MM.1S (cell line): ENCODE data around the gene AMOTL1.

Source experiments
- EZH2 ChIP-seq: fragments of 300-600 bp; sonication (generic); optimal IDR thresholded peaks from 2 replicates; pipeline ENCODE3; 2017; ENCODE audit warnings: low read depth, mild to moderate bottlenecking, antibody characterized with exemption, low read length, mixed read lengths
- EZH2phosphoT487 ChIP-seq: fragments of 300-600 bp; sonication (generic); IDR thresholded peaks from 2 replicates; pipeline ENCODE4 v1.6.1; 2018; ENCODE audit warnings: antibody characterized with exemption, low read length
- TF ChIP-seq, protein P1 (sequence below): fragments of 300-600 bp; sonication (generic); IDR thresholded peaks from 2 replicates; pipeline ENCODE4 v1.5.1; 2016; ENCODE audit warnings: antibody characterized with exemption, low read length, mixed read lengths

DNA sequence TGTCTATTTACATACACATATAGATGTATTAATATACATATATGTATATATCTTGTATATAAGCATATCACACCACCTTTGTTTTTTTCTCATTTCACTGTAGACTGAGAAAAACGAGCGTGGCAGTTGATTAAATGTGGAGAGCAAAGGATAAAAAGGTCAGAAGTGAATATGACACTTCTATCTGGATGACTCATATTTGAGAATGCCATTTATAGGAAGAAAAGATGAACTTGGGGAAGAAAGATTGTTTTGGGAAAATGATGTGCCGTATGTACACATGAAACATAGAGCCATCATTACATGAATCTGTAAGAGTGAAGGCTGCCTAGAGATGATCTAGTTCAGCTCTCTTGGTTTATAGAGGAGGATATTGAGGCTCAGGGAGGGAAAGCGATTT lies 28.7 kb downstream of the AMOTL1 start:
- TF ChIP-seq, protein P1, sequence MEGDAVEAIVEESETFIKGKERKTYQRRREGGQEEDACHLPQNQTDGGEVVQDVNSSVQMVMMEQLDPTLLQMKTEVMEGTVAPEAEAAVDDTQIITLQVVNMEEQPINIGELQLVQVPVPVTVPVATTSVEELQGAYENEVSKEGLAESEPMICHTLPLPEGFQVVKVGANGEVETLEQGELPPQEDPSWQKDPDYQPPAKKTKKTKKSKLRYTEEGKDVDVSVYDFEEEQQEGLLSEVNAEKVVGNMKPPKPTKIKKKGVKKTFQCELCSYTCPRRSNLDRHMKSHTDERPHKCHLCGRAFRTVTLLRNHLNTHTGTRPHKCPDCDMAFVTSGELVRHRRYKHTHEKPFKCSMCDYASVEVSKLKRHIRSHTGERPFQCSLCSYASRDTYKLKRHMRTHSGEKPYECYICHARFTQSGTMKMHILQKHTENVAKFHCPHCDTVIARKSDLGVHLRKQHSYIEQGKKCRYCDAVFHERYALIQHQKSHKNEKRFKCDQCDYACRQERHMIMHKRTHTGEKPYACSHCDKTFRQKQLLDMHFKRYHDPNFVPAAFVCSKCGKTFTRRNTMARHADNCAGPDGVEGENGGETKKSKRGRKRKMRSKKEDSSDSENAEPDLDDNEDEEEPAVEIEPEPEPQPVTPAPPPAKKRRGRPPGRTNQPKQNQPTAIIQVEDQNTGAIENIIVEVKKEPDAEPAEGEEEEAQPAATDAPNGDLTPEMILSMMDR, result no peak
- TF ChIP-seq EZH2 (no peak), EZH2phosphoT487 (no peak)
